PC-9 (cell line): ENCODE measurements around the gene VGLL4.

Experiments
- EZH2 ChIP-seq: fragments of 200-600 bp; sonication (generic); IDR thresholded peaks from 2 replicates; pipeline ENCODE4 v1.8.0; 2017; ENCODE audit warnings: antibody characterized with exemption, low read depth
- TF ChIP-seq, protein P1 (sequence below): fragments of 200-600 bp; sonication (generic); conservative IDR thresholded peaks from 2 replicates; pipeline ENCODE4 v1.6.1; 2017; ENCODE audit warnings: mixed run types, antibody characterized with exemption, mild to moderate bottlenecking, moderate library complexity

DNA sequence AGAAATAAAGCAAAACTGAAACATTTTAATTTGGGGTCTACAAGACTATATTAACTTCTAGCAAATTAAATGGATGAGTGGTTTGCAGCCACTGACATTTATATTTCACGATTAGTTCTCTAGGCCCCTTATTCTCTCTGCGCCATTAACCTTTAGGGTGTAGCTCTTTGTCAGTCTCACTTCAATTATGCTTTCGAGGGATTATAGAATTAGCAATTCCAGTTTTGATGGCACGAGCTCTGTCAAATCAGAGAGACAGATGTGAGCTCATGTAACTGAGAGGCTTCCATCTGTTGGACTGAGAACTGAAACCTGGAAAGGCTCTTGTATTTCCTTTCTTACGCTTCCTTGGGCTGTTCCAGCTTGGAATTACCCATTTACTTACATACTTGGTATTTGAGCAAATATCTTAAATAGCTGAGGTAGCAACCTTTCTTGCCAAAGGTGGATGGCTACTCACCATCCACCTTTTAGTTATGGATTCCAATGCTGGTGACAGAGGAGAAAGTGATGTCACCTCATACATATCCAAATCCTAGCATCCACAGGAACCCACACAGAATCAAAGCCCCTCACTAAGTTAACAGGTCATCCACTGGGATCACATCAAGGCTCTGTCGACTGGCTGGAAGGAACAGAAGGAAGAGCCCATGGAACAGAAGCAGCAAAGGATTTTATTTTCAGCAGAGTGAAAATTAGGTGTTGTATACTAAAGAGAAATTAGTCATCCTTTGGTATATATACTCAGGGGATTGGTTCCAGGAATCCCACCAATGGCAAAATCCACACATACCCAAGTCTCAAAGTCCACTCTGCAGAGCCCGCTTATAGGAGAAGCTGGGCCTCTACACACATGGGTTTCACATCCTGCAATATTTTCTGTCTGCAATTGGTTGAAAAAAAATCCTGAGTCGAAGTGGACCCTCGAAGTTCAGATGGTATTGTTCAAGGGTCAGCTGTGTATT is 20.8 kb downstream of the VGLL4 start:
- TF ChIP-seq, protein P1, sequence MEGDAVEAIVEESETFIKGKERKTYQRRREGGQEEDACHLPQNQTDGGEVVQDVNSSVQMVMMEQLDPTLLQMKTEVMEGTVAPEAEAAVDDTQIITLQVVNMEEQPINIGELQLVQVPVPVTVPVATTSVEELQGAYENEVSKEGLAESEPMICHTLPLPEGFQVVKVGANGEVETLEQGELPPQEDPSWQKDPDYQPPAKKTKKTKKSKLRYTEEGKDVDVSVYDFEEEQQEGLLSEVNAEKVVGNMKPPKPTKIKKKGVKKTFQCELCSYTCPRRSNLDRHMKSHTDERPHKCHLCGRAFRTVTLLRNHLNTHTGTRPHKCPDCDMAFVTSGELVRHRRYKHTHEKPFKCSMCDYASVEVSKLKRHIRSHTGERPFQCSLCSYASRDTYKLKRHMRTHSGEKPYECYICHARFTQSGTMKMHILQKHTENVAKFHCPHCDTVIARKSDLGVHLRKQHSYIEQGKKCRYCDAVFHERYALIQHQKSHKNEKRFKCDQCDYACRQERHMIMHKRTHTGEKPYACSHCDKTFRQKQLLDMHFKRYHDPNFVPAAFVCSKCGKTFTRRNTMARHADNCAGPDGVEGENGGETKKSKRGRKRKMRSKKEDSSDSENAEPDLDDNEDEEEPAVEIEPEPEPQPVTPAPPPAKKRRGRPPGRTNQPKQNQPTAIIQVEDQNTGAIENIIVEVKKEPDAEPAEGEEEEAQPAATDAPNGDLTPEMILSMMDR, result no peak
- no peak for TF ChIP-seq EZH2
